GM12878 (cell line): ENCODE data around the gene STON2.

ENCODE experiments used
- DPF2 ChIP-seq: fragments of 450-650 bp; IDR thresholded peaks from 2 replicates; pipeline ENCODE4 v1.6.1; 2017; ENCODE audit warnings: mild to moderate bottlenecking
- EZH2 ChIP-seq: IDR thresholded peaks from 2 replicates; pipeline ENCODE4 v1.6.1; 2012; ENCODE audit warnings: low read depth, mild to moderate bottlenecking, control low read depth, inconsistent platforms, low read length, borderline replicate concordance; ENCODE audit not compliant: control insufficient read depth
- HDAC6 ChIP-seq: fragments of 200-600 bp; sonication (generic); IDR thresholded peaks from one replicate; pipeline ENCODE4 v1.8.0; 2017; ENCODE audit warnings: antibody characterized with exemption; ENCODE audit not compliant: unreplicated experiment
- NBN ChIP-seq: fragments of 450-650 bp; IDR thresholded peaks from 2 replicates; pipeline ENCODE4 v1.6.1; 2016
- NFYB ChIP-seq: IDR thresholded peaks from 2 replicates; pipeline ENCODE4 v1.6.1; 2011; ENCODE audit warnings: low read depth, mild to moderate bottlenecking, low read length, improper control_type of control experiment, moderate library complexity; ENCODE audit not compliant: insufficient read depth
- SP1 ChIP-seq: IDR thresholded peaks from one replicate; pipeline ENCODE4 v1.6.1; 2011; ENCODE audit warnings: low read depth, low read length
- TF ChIP-seq, protein P1 (sequence below): fragments of 450-650 bp; IDR thresholded peaks from 2 replicates; pipeline ENCODE4 v1.6.1; 2018; ENCODE audit warnings: borderline replicate concordance, mild to moderate bottlenecking; ENCODE audit not compliant: partially characterized antibody
- TF ChIP-seq, protein P2 (sequence below): fragments of 450-650 bp; IDR thresholded peaks from 2 replicates; pipeline ENCODE4 v1.6.1; 2017; ENCODE audit warnings: borderline replicate concordance
- TF ChIP-seq, protein P3 (sequence below): fragments of 450-650 bp; IDR thresholded peaks from 2 replicates; pipeline ENCODE4 v1.6.1; 2016; ENCODE audit warnings: mild to moderate bottlenecking

DNA sequence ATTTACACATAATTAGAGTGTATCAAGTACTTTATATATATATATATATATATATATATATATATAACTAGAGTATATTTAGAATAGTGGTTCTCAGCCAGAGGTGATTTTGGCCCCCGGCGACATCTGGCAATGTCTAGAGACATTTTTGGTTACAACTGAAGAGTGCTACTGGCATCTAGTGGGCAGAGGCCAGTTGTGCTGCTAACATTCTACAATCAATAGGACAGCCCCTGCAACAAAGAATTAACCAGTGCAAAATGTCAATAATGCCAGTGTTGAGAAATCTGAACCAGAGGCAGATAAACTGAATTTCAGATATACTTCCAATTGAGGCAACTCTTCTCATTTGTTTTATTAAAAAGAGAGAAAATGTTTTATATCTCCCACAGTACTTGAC lies 188.3 kb downstream of the STON2 start:
- TF ChIP-seq DPF2 (no peak), SP1 (no peak), HDAC6 (no peak), EZH2 (no peak), NBN (no peak), NFYB (no peak)
- TF ChIP-seq, protein P1, sequence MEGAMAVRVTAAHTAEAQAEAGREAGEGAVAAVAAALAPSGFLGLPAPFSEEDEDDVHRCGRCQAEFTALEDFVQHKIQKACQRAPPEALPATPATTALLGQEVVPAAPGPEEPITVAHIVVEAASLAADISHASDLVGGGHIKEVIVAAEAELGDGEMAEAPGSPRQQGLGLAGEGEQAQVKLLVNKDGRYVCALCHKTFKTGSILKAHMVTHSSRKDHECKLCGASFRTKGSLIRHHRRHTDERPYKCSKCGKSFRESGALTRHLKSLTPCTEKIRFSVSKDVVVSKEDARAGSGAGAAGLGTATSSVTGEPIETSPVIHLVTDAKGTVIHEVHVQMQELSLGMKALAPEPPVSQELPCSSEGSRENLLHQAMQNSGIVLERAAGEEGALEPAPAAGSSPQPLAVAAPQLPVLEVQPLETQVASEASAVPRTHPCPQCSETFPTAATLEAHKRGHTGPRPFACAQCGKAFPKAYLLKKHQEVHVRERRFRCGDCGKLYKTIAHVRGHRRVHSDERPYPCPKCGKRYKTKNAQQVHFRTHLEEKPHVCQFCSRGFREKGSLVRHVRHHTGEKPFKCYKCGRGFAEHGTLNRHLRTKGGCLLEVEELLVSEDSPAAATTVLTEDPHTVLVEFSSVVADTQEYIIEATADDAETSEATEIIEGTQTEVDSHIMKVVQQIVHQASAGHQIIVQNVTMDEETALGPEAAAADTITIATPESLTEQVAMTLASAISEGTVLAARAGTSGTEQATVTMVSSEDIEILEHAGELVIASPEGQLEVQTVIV: no peak
- TF ChIP-seq, protein P2, sequence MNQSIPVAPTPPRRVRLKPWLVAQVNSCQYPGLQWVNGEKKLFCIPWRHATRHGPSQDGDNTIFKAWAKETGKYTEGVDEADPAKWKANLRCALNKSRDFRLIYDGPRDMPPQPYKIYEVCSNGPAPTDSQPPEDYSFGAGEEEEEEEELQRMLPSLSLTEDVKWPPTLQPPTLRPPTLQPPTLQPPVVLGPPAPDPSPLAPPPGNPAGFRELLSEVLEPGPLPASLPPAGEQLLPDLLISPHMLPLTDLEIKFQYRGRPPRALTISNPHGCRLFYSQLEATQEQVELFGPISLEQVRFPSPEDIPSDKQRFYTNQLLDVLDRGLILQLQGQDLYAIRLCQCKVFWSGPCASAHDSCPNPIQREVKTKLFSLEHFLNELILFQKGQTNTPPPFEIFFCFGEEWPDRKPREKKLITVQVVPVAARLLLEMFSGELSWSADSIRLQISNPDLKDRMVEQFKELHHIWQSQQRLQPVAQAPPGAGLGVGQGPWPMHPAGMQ: no peak
- TF ChIP-seq, protein P3, sequence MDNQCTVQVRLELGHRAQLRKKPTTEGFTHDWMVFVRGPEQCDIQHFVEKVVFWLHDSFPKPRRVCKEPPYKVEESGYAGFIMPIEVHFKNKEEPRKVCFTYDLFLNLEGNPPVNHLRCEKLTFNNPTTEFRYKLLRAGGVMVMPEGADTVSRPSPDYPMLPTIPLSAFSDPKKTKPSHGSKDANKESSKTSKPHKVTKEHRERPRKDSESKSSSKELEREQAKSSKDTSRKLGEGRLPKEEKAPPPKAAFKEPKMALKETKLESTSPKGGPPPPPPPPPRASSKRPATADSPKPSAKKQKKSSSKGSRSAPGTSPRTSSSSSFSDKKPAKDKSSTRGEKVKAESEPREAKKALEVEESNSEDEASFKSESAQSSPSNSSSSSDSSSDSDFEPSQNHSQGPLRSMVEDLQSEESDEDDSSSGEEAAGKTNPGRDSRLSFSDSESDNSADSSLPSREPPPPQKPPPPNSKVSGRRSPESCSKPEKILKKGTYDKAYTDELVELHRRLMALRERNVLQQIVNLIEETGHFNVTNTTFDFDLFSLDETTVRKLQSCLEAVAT: no peak
